GM21576 (cell line): ENCODE data around the gene XPNPEP3.
"Not testable (repeated sequence)": the region's sequence is repeated elsewhere in the genome, so short reads cannot be mapped to it uniquely, and the experiment has no call there.

ENCODE experiments used
- ATAC-seq: cut with Tn5 transposase; IDR thresholded peaks from one replicate; pipeline ENCODE4 v1.9.1; 2021; ENCODE audit warnings: mild to moderate bottlenecking, moderate library complexity; ENCODE audit not compliant: unreplicated experiment

The XPNPEP3 gene

DNA sequence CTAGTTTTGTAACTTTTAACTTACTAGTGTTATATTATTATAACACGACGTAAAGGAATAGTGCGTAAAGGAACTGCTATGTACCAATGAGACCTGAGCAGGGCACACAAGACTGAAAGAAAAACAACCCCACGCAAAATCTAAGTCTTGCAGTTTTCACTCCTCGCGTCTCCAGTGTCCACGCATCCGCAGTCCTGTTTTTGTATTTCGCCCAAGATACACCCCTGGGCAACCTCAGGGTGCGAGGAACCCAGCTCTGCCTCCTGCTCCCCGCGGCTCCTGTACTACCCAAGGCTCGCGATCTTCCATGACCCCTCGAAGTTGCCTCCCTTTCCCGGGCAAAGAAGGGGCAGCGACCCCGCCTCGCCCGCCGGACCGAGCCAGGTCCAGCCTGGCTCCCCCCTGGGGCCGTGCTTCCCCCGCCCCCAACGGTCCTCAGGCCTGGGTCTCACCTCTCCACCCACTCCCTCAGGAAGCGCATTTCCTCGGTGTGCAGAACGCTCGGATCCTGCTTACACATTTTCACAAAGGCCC lies 902 bp upstream of the XPNPEP3 start:
- ATAC-seq = peak; percentile 12

GRCh38 chr22:40857309-40857855 lies 434 bp downstream of the XPNPEP3 start:
- no peak for ATAC-seq

DNA sequence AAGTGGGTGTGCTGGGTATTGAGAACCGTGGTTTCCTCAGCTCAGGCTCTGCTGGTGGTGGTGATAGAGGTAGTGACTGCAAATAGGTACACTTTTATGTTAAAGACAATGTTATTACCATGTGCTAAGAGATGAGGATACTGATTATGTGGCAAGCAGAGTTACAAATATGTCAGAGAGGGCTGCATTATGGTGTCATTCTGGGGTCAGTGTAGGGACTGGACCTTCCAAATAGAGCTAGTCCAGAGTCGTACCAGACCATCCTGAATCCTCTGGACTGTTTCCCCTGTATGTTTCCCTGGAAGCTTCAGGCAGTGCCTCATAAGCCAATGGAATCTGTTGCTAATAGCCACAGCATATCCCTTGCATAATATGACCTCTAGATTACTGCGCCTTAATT lies 5.1 kb downstream of the XPNPEP3 start, which contains the start of gene DNAJB7:
DNAJB7 (minus strand) TSS at position 101 of the 400 bp plus-strand sequence. CDS start 119 bp downstream, outside the sequence.
- ATAC-seq = no peak

- no peak for ATAC-seq
Measured at GRCh38 chr22:40862537-40862936, 5.6 kb downstream of the XPNPEP3 start.

- ATAC-seq = no peak
Measured at GRCh38 chr22:40867109-40867508, 10.2 kb downstream of the XPNPEP3 start.

DNA sequence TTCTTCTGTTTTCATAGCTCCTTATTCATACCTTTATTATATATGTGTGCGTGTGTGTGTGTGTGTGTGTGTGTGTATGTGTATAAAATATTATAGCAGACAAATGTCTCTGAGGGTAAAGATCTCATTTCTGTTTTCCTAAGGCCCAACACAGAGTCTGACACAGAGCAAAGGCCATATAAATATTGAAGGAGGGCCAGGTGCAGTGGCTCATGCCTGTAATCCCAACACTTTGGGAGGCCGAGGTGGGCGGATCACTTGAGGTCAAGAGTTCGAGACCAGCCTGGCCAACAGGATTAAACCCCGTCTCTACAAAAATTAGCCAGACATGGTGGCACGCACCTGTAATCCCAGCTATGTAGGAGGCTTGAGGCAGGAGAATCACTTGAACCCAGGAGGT lies 11.4 kb downstream of the XPNPEP3 start:
- not testable (repeated sequence) for ATAC-seq

GRCh38 chr22:40874016-40874415 lies 17.1 kb downstream of the XPNPEP3 start:
- ATAC-seq = no peak

DNA sequence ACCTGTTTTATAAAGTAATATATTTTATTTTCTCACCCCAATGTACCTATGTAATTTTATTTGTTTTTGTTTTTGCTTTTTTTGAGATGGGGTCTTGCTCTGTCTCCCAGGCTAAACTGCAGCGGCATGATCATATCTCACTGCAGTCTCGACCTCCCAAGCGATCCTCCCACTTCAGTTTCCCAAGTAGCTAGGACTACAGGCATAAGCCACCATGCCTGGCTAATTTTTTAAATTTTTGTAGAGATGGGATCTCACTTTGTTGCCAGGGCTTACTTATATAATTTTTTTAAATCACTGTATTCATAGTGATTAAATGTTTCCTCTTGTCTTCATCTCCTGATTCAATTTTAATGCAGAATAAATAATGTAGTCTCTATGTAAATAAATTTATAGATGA lies 18.2 kb downstream of the XPNPEP3 start:
- ATAC-seq = no peak

GRCh38 chr22:40876907-40877306 lies 20.0 kb downstream of the XPNPEP3 start:
- ATAC-seq = no peak

GRCh38 chr22:40877488-40877887 lies 20.5 kb downstream of the XPNPEP3 start:
- ATAC-seq = no peak

DNA sequence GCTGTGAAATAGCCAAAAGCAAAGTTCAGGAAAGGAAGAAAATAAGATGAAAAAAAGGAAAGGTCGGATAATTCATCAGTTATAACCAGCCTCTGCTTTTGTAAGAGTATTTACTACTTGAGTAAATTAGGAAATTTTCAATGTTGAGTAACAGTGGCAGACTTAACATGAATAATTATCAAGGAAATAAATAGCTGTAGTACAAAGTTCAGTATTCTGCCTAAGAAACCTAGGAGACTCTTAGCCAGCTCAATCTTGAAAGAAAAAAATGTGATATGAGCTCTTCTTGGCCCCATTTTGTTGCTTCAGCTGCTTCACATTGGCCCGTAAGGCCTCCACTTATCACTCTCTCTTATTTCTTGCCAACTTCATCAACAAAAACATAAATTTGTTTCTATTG lies 22.0 kb downstream of the XPNPEP3 start:
- ATAC-seq = no peak

DNA sequence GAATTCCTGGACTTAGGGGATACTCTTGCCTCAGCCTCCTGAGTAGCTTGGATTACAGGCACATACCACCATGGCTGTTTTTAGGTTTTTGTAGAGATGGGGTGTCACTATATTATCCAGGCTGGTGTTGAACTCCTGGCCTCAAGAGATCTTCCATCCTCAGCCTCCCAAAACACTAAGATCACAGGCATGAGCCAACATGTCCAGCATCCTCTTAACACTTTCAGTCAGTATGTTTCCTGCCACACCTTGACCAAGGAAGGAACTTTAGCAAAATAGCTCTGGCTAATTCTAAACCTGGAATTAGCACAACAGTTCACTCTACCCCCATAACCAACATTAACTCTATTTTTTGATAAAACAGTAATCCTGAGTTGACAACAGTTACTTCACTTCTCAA lies 32.2 kb downstream of the XPNPEP3 start:
- no peak for ATAC-seq

DNA sequence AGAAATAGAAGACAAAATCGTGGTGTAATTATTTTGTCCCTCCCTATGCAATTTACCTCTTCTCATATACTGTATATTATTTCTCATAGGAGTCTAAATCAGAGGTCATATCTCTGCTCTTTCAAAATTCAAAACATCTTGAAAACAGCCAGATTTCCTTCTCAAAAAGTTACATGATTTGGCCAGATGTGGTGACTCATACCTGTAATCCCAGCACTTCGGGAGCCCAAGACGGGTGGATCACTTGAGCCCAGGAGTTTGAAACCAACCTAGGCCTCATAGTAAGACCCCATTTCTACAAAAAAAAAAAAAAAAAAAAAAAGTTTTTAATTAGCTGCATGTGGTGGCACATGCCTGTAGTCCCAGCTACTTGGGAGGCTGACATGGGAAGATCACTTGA lies 33.9 kb downstream of the XPNPEP3 start:
- ATAC-seq = no peak

GRCh38 chr22:40894417-40894816 lies 37.5 kb downstream of the XPNPEP3 start:
- no peak for ATAC-seq

DNA sequence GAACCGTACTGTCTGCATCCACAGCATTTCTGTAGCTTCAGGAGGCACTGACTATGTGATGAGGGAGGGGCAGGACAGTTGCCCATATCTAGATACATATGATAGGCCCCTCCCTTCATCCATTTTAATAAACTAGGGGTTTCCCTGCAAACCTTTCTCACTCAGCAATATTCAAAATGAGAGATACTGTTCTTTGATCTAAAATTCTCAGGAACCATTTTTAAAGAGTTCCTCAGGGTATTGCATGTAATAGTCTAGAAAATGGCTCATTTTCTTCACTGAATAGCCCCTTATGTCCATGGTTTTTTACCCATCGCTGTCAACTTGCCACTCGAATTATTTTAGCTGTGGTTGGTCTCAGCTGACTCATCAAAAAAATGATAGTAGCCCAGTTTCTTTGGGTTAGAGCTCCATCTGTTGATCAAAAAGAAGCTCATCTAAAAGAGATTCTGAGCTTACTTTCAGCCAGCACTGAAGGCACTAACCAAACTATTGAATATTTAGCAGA lies 42.0 kb downstream of the XPNPEP3 start:
- no peak for ATAC-seq

DNA sequence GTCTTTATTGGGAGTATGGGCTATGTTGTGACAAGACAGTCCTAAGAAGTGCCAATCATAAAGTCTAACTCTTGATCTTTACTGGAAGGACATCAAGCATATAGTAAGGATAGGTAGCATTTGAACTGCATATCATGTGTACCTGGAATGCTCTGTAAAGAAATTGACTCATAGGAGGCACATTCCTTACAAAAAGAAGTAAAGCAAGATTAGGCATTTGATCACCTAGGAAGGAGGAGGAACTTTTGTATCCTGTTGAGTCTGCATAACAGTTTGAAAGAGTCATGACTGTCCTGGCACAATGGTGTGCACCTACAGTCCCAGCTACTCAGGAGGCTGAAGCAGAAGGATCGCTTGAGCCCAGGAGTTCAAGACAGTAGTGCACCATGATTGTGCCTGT lies 47.2 kb downstream of the XPNPEP3 start:
- no peak for ATAC-seq

DNA sequence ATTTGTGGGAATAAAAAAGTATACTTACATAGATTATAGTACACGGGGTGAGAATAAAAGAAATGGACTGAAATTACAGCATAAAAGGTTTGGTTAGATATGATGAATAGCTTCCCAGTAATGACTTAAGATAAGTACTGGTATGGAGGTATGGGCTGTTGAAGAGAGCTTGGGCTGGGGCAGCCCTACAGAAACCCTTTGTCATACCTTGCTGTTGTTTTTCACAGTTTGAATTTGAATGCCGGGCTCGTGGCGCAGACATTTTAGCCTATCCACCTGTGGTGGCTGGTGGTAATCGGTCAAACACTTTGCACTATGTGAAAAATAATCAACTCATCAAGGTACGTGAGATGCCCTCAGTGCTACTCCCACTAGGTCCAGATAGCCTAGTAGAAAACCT lies 51.9 kb downstream of the XPNPEP3 start:
- no peak for ATAC-seq

DNA sequence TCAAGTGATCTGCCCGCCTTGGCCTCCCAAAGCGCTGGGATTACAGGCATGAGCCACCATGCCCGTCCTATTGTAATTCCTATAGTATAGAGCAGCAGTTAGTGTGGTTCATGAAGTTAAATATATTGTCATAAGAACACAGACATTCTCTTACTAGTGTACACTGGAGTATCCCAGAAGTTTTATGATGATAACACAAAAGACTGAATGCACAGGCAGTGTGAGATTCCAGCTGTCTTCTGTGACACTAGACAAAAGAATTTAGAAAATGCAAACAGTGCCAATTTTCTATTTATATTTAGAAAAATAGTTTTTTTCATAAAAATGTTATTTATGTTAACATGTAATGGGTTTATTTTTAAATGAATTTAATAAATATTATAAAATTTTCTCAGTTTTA lies 54.8 kb downstream of the XPNPEP3 start:
- no peak for ATAC-seq

- not testable (repeated sequence) for ATAC-seq
Measured at GRCh38 chr22:40912987-40913386, 56.0 kb downstream of the XPNPEP3 start.

DNA sequence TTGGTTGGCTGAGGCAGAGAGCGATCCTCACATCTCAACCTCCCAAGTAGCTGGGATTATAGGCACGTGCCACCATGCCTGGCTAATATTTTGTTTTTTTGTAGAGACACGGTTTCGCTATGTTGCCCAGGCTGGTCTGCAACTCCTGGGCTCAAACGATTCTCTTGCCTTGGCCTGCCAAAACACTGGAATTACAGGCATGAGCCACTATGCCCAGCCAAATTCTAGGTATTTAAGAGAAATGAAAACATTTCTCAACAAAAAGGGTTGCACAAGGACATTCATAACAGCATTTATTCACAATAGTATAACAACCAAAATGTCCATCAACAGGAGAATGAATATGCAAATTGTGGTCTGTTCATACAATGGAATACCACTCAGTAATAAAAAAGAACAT lies 62.5 kb downstream of the XPNPEP3 start:
- ATAC-seq = no peak

GRCh38 chr22:40920526-40920925 lies 63.6 kb downstream of the XPNPEP3 start:
- no peak for ATAC-seq

DNA sequence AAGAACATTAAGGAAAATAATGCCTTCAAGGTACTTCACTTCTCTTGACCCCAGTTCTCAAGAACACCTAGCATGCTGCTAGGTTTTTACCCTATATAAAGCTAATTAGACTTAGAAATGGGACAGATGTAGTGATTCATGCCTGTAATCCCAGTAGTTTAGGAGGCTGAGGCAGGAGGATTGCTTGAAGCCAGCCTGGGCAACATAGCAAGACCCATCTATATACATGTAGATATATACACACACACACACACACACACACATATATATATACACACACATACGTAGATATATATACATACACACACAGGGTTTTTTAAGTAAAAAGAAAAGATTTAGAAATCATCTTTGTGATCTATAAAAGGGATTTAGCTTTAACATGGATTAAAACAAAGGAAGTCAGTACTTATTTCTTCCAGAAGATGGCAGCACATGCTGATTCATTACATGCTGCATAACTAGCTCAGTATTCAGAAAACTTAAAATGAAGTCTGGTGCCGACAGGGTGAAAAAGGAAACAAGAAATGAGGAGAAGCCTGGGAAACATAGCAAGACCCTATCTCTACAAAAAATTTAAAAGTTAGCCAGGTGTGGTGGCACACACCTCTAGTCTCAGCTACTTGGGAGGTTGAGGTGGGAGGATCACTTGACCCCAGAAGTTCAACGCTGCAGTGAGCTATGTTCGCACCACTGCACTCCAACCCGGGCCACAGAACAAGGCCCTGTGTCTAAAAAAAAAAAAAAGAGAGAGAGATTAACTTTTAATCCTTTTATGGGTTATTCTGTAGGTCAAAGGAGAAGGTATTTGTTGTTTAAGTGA lies 65.7 kb downstream of the XPNPEP3 start:
- no peak for ATAC-seq
